Endothelial cell of umbilical vein (primary cell): ENCODE results near the gene NOP9. TPM values are rescaled to one million over a fixed set of nuclear protein-coding genes. Genes with fewer than 3 reads are reported as not detected.

Experiments used
- BruUV-seq: library from RNA; stranded (reverse); fragments of 400-500 nt; replicated peaks from 2 replicates; lab custom pipeline; 2021; lab: Mats Ljungman, UMichigan
- CTCF ChIA-PET: fragments of 300-600, 350-600 bp; sonication (Branson Sonifier 250); formaldehyde crosslinking; loops from one replicate; lab custom pipeline; 2021; ENCODE audit warnings: antibody characterized with exemption, inconsistent platforms; lab: Charles Lee
- POLR2A ChIA-PET: fragments of 300-600, 350-600 bp; sonication (Branson Sonifier 250); formaldehyde crosslinking; loops from one replicate; lab custom pipeline; 2021; ENCODE audit warnings: antibody characterized with exemption, inconsistent platforms; lab: Charles Lee
- DNase-seq: peaks from one replicate; pipeline ENCODE4 v3.0.0-alpha.2; 2011; ENCODE audit warnings: low read depth, low spot score
- FAIRE-seq: peaks from 2 replicates; lab custom pipeline; 2011; peaks lifted over from hg19 to GRCh38; lab: Jason Lieb, UNC
- H2AFZ ChIP-seq: 2 replicates; pipeline ENCODE4 v1.6.0; 2012; ENCODE audit warnings: low read depth, low read length, control low read depth, inconsistent platforms
- H3K27ac ChIP-seq: 2 replicates; pipeline ENCODE4 v1.5.1; 2011; ENCODE audit warnings: low read depth, mild to moderate bottlenecking, control low read depth, low read length, moderate library complexity; ENCODE audit not compliant: insufficient read depth
- H3K27me3 ChIP-seq, 2 experiments: 2 replicates each; pipeline versions ENCODE4 v1.6.0 to v1.6.1; 2011; ENCODE audit warnings: low read length in 2 of 2, mixed read lengths in 1 of 2; ENCODE audit not compliant: control insufficient read depth in 2 of 2, insufficient read depth in 2 of 2
- H3K36me3 ChIP-seq, 2 experiments: 2 replicates in 1 of 2; 3 replicates in 1 of 2; pipeline ENCODE4 v1.5.1; 2011; ENCODE audit warnings: low read length in 2 of 2, mild to moderate bottlenecking in 1 of 2, moderate library complexity in 1 of 2; ENCODE audit not compliant: control insufficient read depth in 2 of 2, insufficient read depth in 2 of 2; ENCODE audit errors: extremely low read depth in 1 of 2
- H3K4me1 ChIP-seq: 3 replicates; pipeline ENCODE4 v1.5.1; 2011; ENCODE audit warnings: mild to moderate bottlenecking, low read length; ENCODE audit not compliant: control insufficient read depth, insufficient read depth; ENCODE audit errors: extremely low read depth
- H3K4me2 ChIP-seq: 2 replicates; pipeline ENCODE4 v1.6.1; 2011; ENCODE audit warnings: low read length, control low read depth, mixed read lengths; ENCODE audit not compliant: insufficient read depth
- H3K4me3 ChIP-seq, 3 experiments: fragments of 200-600 bp in 1 of 3; sonication (generic), shearing (Covaris generic) in 1 of 3; replicated peaks in 1 of 3; 2 replicates each; pipeline ENCODE4 v1.5.1; 2011 to 2016; ENCODE audit warnings: control low read depth in 3 of 3, low read length in 3 of 3, mild to moderate bottlenecking in 2 of 3, inconsistent platforms in 1 of 3, low read depth in 1 of 3, moderate library complexity in 1 of 3; ENCODE audit not compliant: insufficient read depth in 1 of 3
- H3K79me2 ChIP-seq: 2 replicates; pipeline ENCODE4 v1.6.0; 2012; ENCODE audit warnings: low read length, inconsistent platforms; ENCODE audit not compliant: control insufficient read depth, insufficient read depth
- H3K9ac ChIP-seq: replicated peaks from 2 replicates; pipeline ENCODE3; 2011; ENCODE audit warnings: low read length, control low read depth; ENCODE audit not compliant: insufficient read depth; ENCODE audit errors: extremely low read depth
- H3K9me1 ChIP-seq: replicated peaks from 3 replicates; pipeline ENCODE4 v1.6.0; 2011; ENCODE audit warnings: mild to moderate bottlenecking, low read length; ENCODE audit not compliant: control insufficient read depth, insufficient read depth; ENCODE audit errors: extremely low read depth
- H3K9me3 ChIP-seq: replicated peaks from 2 replicates; pipeline ENCODE4 v1.5.1; 2012; ENCODE audit warnings: low read length, inconsistent platforms; ENCODE audit not compliant: control insufficient read depth, insufficient read depth
- H4K20me1 ChIP-seq: replicated peaks from 2 replicates; pipeline ENCODE3; 2011; ENCODE audit warnings: mild to moderate bottlenecking, low read length; ENCODE audit not compliant: control insufficient read depth, insufficient read depth; ENCODE audit errors: extremely low read depth
- CTCF ChIP-seq, 2 donors: IDR thresholded peaks; 1 replicate in 1 of 2; 2 replicates in 1 of 2; pipeline ENCODE4 v1.5.1; 2011; ENCODE audit warnings: low read length in 2 of 2, mild to moderate bottlenecking in 2 of 2, moderate library complexity in 2 of 2, control low read depth in 1 of 2, inconsistent platforms in 1 of 2, low read depth in 1 of 2; ENCODE audit not compliant: insufficient read depth in 1 of 2; ENCODE audit errors: extremely low read depth in 1 of 2
- EZH2 ChIP-seq: IDR thresholded peaks from 2 replicates; pipeline ENCODE4 v1.6.1; 2012; ENCODE audit warnings: borderline replicate concordance, low read depth, mild to moderate bottlenecking, moderate library complexity, low read length, inconsistent platforms; ENCODE audit not compliant: severe bottlenecking
- FOS ChIP-seq: IDR thresholded peaks from 2 replicates; pipeline ENCODE4 v1.6.1; 2011; ENCODE audit warnings: mild to moderate bottlenecking, low read length, moderate library complexity, borderline replicate concordance; ENCODE audit not compliant: insufficient read depth
- GATA2 ChIP-seq: IDR thresholded peaks from 2 replicates; pipeline ENCODE4 v1.7.0; 2011; ENCODE audit warnings: low read depth, mild to moderate bottlenecking, moderate library complexity, mixed read lengths, low read length; ENCODE audit not compliant: insufficient read length, insufficient read depth
- JUN ChIP-seq: IDR thresholded peaks from 2 replicates; pipeline ENCODE4 v1.6.1; 2011; ENCODE audit warnings: borderline replicate concordance, low read depth; ENCODE audit not compliant: insufficient read length, insufficient read depth
- MYC ChIP-seq: IDR thresholded peaks from one replicate; pipeline ENCODE4 v1.6.1; 2011; ENCODE audit warnings: mild to moderate bottlenecking, low read depth, low read length
- POLR2A ChIP-seq: IDR thresholded peaks from 2 replicates; pipeline ENCODE4 v1.6.1; 2012; ENCODE audit warnings: low read depth, mild to moderate bottlenecking, control low read depth, low read length
- POLR2AphosphoS5 ChIP-seq: IDR thresholded peaks from 2 replicates; pipeline ENCODE4 v1.6.1; 2012; ENCODE audit warnings: low read depth, mild to moderate bottlenecking, control low read depth, low read length, moderate library complexity; ENCODE audit not compliant: insufficient read depth
- dilution Hi-C: fragments of 300-500 bp; cut with MboI; formaldehyde crosslinking; loops from one replicate; pipeline ENCODE4 v1.15.0; 2019; ENCODE audit warnings: low sequenced_read_pairs; ENCODE audit not compliant: extremely low pct_ligation_motif_present
- intact Hi-C: fragments of 100-400 bp; cut with micrococcal nuclease; formaldehyde crosslinking; loops from one replicate; pipeline ENCODE4 v1.10.0; 2022
- polyA plus RNA-seq, 4 experiments: library from polyadenylated mRNA; depleted of rRNA in 3 of 4; stranded (reverse) in 3 of 4; unstranded in 1 of 4; fragments of >200 nt; gene quantifications; 2 replicates each; pipeline versions ENCODE4 v1.2.1 to v1.2.3, GENCODE V29; 2011 to 2012; ENCODE audit warnings: missing spikeins in 1 of 4
- total RNA-seq: library from RNA; stranded (reverse); gene quantifications from 2 replicates; pipeline ENCODE4 v1.2.3, GENCODE V29; 2021
- TF ChIP-seq, protein P1 (sequence below): IDR thresholded peaks from 2 replicates; pipeline ENCODE4 v1.6.1; 2011; ENCODE audit not compliant: insufficient read depth, insufficient read length

Gene NOP9
- total and polyA plus RNA-seq, 2 donors (not counting 3 experiments of a cell fraction or from before 2014, with no cell fraction given): 16.2 to 31.0 TPM

- POLR2A ChIA-PET: no interaction called here
- dilution Hi-C loops: no loop called here
- FAIRE-seq (no peak), DNase-seq (no peak)
- H3K9me3 ChIP-seq: no peaks in the 10 kb centered on the region
- CTCF ChIA-PET: interaction anchor here (0.8 to 3.5 kb wide), 4 partner anchors 17 to 120 kb away, joined by 3 to 16 read pairs (median 4); partner anchors contain the start of genes CIDEB and MDP1
- no peaks in the 10 kb centered on the region for H3K4me1 ChIP-seq
- no peak overlapping the region for H3K9ac ChIP-seq
- no peak overlapping the region for H3K4me2 ChIP-seq
- TF ChIP-seq MYC (no peak), GATA2 (no peak), JUN (no peak), EZH2 (no peak), POLR2A (no peak), CTCF (IDR thresholded peaks at IDR 0.05; ENCODE audit: extremely low read depth in 1 of 2, insufficient read depth in 1 of 2, low read depth in 1 of 2, low read length in 2 of 2) (no peak), POLR2AphosphoS5 (no peak), FOS (no peak)
- TF ChIP-seq, protein P1, sequence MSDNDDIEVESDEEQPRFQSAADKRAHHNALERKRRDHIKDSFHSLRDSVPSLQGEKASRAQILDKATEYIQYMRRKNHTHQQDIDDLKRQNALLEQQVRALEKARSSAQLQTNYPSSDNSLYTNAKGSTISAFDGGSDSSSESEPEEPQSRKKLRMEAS: no peak
- no peaks in the 10 kb centered on the region for H3K79me2 ChIP-seq
- H4K20me1 ChIP-seq: no peaks in the 10 kb centered on the region
- no peak overlapping the region for H3K4me3 ChIP-seq
- no TSS peak for BruUV-seq
- no peaks in the 10 kb centered on the region for H3K27me3 ChIP-seq
- peaks cover 1 to 17% of the 10 kb centered on the region in 2 experiments for H3K36me3 ChIP-seq
- H3K9me1 ChIP-seq: no peaks in the 10 kb centered on the region
- no peak overlapping the region for H3K27ac ChIP-seq
- H2AFZ ChIP-seq: no peak overlapping the region
- intact Hi-C loops: no loop called here
Observed at GRCh38 chr14:24290746-24291145, 8.9 kb upstream of the NOP9 start.
